Lower leg skin (tissue), 4 donors: Measurements from ENCODE around the gene FOXO6. TPM values are rescaled to one million over a fixed set of nuclear protein-coding genes. Genes with fewer than 3 reads are reported as not detected.

Experiments used
- DNase-seq, 2 donors: peaks; one replicate each; pipeline ENCODE4 v3.0.0-alpha.2; 2019; ENCODE audit warnings: low spot score in 2 of 2
- H3K4me3 ChIP-seq: fragments of 200-600 bp; sonication (generic); 2 replicates; pipeline ENCODE4 v1.5.1; 2017; ENCODE audit warnings: mild to moderate bottlenecking, low read depth; ENCODE audit not compliant: poor library complexity, severe bottlenecking
- CTCF ChIP-seq, 3 donors: fragments of 450-650 bp; IDR thresholded peaks; one replicate each; pipeline ENCODE4 v1.5.1; 2016; ENCODE audit warnings: antibody characterized with exemption in 3 of 3, mild to moderate bottlenecking in 3 of 3, moderate library complexity in 2 of 3
- POLR2A ChIP-seq, 2 donors: fragments of 450-650 bp; IDR thresholded peaks; one replicate each; pipeline ENCODE4 v1.6.1; 2016 to 2017; ENCODE audit warnings: antibody characterized with exemption in 2 of 2, mild to moderate bottlenecking in 1 of 2, moderate library complexity in 1 of 2
- WGBS, 2 donors: methylation state at CpG; one replicate each; pipeline ENCODE4 v1.1.5; 2018; 5-methylcytosine and 5-hydroxymethylcytosine counted together
- intact Hi-C: fragments of 100-400 bp; cut with DNase I; formaldehyde crosslinking; loops from one replicate; pipeline ENCODE4 v1.15.0; 2023; ENCODE audit warnings: low total_unique reads
- total RNA-seq, 4 donors: library from RNA; depleted of rRNA; stranded (reverse); fragments of >200 nt; gene quantifications; one replicate each; pipeline ENCODE4 v1.1.0, GENCODE V29; 2016

FOXO6 gene
- total RNA-seq, 4 donors from 2014 or later, result 0.15 to 3.5 (median 1.5) TPM

GRCh38 chr1:41362357-41362721 lies 1.1 kb downstream of the FOXO6 start:
- TF ChIP-seq POLR2A (IDR thresholded peaks at IDR 0.05) (no peak), CTCF (IDR thresholded peaks at IDR 0.05) (no peak)
- intact Hi-C loops, result no loop called here
- no peak for DNase-seq
- H3K4me3 ChIP-seq, result no peak overlapping the region
- 8% methylated on average over 14 to 16 of the region's 20 CpGs for WGBS, 2 donors

GRCh38 chr1:41362749-41363590 lies 1.7 kb downstream of the FOXO6 start:
- intact Hi-C loops, result no loop called here
- TF ChIP-seq CTCF (IDR thresholded peaks at IDR 0.05), result no peak
- 55 to 59% methylated on average over 8 of the region's 8 CpGs for WGBS, 2 donors
- H3K4me3 ChIP-seq, result no peak overlapping the region
- no peak for DNase-seq

GRCh38 chr1:41363591-41364320 lies 2.5 kb downstream of the FOXO6 start:
- WGBS, 2 donors, result 86 to 92% methylated on average over 4 of the region's 4 CpGs
- DNase-seq, result no peak
- H3K4me3 ChIP-seq, result no peak overlapping the region
- intact Hi-C loops, result no loop called here
- TF ChIP-seq POLR2A (IDR thresholded peaks at IDR 0.05) (no peak), CTCF (IDR thresholded peaks at IDR 0.05) (no peak)

- WGBS, 2 donors, result 56 to 59% methylated on average over 10 of the region's 10 CpGs
- no peak overlapping the region for H3K4me3 ChIP-seq
- no peak for DNase-seq
- intact Hi-C loops, result no loop called here
- TF ChIP-seq CTCF (IDR thresholded peaks at IDR 0.05), result no peak
- no peak for TF ChIP-seq POLR2A (IDR thresholded peaks at IDR 0.05)
These were observed 3.4 kb downstream of the FOXO6 start for GRCh38 chr1:41364442-41365319.

- TF ChIP-seq CTCF (IDR thresholded peaks at IDR 0.05) (no peak), POLR2A (IDR thresholded peaks at IDR 0.05) (no peak)
- intact Hi-C loops, result no loop called here
- no peak for DNase-seq
- H3K4me3 ChIP-seq, result no peak overlapping the region
These were observed 4.0 kb downstream of the FOXO6 start for GRCh38 chr1:41365320-41365633.
